Tibial nerve (tissue), 3 donors: ENCODE data around the gene DGKE.

Experiments
- POLR2A ChIP-seq, 2 donors: fragments of 450-650 bp; IDR thresholded peaks; one replicate each; pipeline ENCODE4 v1.6.1; 2017; ENCODE audit warnings: antibody characterized with exemption in 2 of 2, mild to moderate bottlenecking in 2 of 2, moderate library complexity in 2 of 2
- TF ChIP-seq, protein P1 (sequence below), 5 experiments: fragments of 200-600 bp in 3 of 5; fragments of 450-650 bp in 2 of 5; sonication (generic) in 3 of 5; IDR thresholded peaks; one replicate each; pipeline ENCODE4 v1.5.1; 2016 to 2019; ENCODE audit warnings: antibody characterized with exemption in 5 of 5, mild to moderate bottlenecking in 3 of 5, moderate library complexity in 2 of 5

DNA sequence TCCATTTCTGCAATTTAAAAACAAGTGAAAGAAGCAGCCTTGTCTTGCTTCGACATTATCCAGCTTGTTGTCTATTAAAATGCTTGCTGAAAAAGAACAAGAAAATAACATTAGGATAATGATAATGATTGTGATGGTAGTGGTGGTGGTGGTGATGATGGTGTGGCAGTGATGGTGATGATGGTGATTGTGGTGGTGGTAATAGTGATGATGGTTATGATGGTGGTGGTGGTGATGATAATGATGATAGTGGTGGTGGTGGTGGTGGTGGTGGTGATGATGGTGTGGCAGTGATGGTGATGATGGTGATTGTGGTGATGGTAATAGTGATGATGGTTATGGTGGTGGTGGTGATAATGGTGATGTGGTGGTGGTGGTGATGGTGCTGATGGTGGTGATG lies 41.7 kb upstream of the DGKE start:
- TF ChIP-seq, protein P1, sequence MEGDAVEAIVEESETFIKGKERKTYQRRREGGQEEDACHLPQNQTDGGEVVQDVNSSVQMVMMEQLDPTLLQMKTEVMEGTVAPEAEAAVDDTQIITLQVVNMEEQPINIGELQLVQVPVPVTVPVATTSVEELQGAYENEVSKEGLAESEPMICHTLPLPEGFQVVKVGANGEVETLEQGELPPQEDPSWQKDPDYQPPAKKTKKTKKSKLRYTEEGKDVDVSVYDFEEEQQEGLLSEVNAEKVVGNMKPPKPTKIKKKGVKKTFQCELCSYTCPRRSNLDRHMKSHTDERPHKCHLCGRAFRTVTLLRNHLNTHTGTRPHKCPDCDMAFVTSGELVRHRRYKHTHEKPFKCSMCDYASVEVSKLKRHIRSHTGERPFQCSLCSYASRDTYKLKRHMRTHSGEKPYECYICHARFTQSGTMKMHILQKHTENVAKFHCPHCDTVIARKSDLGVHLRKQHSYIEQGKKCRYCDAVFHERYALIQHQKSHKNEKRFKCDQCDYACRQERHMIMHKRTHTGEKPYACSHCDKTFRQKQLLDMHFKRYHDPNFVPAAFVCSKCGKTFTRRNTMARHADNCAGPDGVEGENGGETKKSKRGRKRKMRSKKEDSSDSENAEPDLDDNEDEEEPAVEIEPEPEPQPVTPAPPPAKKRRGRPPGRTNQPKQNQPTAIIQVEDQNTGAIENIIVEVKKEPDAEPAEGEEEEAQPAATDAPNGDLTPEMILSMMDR (IDR thresholded peaks at IDR 0.05), result no peak
- TF ChIP-seq POLR2A (IDR thresholded peaks at IDR 0.05), result no peak
